IPS-15b (cell line): ENCODE results near the gene COL18A1.

Source experiments
- H3K27me3 ChIP-seq: one replicate; pipeline ENCODE4 v1.6.1; 2013; ENCODE audit warnings: low read length; ENCODE audit not compliant: control insufficient read depth, insufficient read depth
- H3K36me3 ChIP-seq: one replicate; pipeline ENCODE4 v1.6.1; 2013; ENCODE audit warnings: low read length; ENCODE audit not compliant: control insufficient read depth, insufficient read depth
- H3K4me1 ChIP-seq: one replicate; pipeline ENCODE4 v1.6.1; 2013; ENCODE audit warnings: mild to moderate bottlenecking, low read length; ENCODE audit not compliant: control insufficient read depth, insufficient read depth
- H3K4me3 ChIP-seq: one replicate; pipeline ENCODE4 v1.5.1; 2013; ENCODE audit warnings: low read depth, low read length
- H3K9ac ChIP-seq: one replicate; pipeline ENCODE4 v1.6.1; 2013; ENCODE audit warnings: low read depth, mild to moderate bottlenecking, low read length
- H3K9me3 ChIP-seq: one replicate; pipeline ENCODE4 v1.6.1; 2013; ENCODE audit warnings: mild to moderate bottlenecking, low read length; ENCODE audit not compliant: control insufficient read depth, insufficient read depth

The COL18A1 gene

DNA sequence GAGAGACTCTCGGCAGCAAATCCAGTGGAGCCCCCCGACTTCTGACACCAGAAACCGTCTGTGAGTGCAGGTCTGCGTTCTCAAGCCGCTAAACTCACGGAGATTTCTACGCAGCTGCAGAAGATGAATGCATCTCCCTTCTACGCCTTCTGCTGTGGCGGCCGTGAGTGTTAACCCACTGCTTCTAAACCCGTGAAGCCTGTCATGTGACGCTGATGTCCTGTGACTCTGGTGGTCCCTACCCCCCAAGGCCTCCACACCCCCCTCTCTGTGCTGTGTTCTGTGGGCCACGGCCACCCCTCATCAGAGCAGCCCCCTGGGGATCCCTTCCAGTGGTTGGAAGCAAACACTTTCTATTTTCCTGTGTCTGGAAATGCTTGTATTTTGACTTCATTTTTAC is 33.9 kb upstream of the COL18A1 start:
- Histone ChIP-seq H3K27me3 (no peaks in the 10 kb centered on the region), H3K4me3 (no peak overlapping the region), H3K36me3 (no peaks in the 10 kb centered on the region), H3K9me3 (no peaks in the 10 kb centered on the region), H3K4me1 (no peaks in the 10 kb centered on the region), H3K9ac (no peak overlapping the region)

DNA sequence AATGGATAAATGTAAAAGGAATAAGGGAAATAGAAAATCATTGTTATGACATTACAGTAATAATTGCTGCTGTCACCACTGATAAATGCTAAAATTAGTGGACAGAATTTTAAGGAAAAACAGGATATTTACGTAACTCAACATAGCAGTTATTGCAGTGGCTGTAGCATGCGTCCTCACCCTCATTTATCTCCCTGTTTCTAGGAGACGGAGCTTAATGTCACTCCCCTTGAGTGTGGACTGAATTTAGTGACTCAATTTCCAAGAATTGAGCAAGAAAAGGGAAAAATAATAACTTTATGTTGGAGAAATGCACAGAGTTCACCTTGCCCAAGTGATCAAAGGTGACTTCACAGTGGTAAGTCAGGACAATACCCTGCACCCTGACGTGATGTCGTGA is 33.3 kb upstream of the COL18A1 start:
- no peaks in the 10 kb centered on the region for H3K4me1 ChIP-seq
- H3K9me3 ChIP-seq: no peaks in the 10 kb centered on the region
- no peaks in the 10 kb centered on the region for H3K27me3 ChIP-seq
- H3K4me3 ChIP-seq: no peak overlapping the region
- no peak overlapping the region for H3K9ac ChIP-seq
- no peaks in the 10 kb centered on the region for H3K36me3 ChIP-seq

DNA sequence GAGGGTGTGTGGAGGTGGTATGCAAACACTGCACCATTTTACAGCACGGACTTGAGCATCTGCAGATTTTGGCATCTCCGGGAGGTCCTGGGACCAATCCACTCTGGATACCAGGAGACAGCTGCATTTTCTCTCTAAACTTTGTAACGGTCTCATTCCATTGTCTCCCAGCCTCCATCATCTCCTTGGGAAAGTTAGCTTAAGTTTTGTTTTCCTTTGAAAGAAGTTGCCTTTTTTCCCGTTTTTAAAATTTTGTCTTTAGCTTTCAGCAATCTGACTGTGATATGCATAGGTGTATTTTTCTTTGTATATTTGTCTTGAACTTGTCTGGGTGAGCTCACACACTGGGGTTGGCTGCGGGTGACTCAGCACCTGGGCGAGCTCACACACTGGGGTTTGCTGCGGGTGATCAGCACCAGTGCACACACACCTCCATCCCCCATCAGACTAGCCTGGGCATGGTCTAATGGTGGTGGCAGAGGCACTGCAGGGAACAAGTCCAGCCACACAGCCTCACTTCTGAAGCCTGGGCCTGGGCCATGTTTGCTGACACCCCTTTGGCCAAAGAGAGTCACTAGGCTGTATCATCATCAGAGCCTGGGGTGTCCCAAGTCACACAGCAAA is 32.1 kb upstream of the COL18A1 start:
- Histone ChIP-seq H3K9ac (no peak overlapping the region), H3K9me3 (no peaks in the 10 kb centered on the region), H3K27me3 (no peaks in the 10 kb centered on the region), H3K4me3 (no peak overlapping the region), H3K36me3 (no peaks in the 10 kb centered on the region), H3K4me1 (peaks cover 7% of the 10 kb centered on the region)

DNA sequence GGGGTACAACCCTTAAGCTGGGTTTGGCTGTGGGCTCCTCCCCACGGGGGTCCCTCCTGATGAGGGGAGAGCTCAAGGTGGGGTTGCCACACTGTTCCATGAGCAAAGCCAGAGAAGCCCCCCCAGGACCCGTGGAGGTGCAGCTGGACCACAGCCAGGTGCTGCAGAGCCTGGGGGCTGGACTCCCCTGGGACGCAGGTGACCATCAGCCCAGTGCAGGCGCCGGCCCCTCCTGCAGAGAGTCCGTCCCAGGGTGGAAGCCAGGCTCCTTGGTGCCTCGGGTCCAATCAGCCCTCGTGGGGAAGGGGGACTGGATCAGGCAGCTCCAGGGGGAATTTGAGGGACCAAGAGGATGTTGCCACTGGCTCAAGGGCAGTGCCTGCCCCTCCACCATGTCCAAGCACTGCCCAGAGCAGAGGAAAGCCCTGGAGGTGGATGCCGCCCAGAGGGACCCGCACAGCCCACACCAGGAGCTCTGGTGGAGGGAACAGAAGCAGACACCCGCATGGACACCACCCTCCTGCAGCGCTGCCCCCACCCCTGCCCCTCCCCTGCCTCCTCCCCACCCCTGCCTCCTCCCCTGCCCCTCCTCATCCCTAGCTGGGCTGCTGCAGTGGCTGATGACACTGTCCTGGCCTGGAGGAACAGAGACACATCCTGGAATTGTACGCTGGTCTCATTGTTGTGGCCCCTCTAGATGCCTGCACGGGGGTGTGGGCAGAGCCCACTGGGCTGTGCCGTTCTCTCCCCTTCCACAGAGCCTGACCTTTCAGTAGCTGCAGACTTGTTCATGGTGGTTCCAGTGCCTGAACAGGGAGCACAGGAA is 30.8 kb upstream of the COL18A1 start:
- Histone ChIP-seq H3K36me3 (no peaks in the 10 kb centered on the region), H3K9me3 (no peaks in the 10 kb centered on the region), H3K4me3 (no peak overlapping the region), H3K27me3 (no peaks in the 10 kb centered on the region), H3K4me1 (peaks cover 9% of the 10 kb centered on the region), H3K9ac (no peak overlapping the region)

DNA sequence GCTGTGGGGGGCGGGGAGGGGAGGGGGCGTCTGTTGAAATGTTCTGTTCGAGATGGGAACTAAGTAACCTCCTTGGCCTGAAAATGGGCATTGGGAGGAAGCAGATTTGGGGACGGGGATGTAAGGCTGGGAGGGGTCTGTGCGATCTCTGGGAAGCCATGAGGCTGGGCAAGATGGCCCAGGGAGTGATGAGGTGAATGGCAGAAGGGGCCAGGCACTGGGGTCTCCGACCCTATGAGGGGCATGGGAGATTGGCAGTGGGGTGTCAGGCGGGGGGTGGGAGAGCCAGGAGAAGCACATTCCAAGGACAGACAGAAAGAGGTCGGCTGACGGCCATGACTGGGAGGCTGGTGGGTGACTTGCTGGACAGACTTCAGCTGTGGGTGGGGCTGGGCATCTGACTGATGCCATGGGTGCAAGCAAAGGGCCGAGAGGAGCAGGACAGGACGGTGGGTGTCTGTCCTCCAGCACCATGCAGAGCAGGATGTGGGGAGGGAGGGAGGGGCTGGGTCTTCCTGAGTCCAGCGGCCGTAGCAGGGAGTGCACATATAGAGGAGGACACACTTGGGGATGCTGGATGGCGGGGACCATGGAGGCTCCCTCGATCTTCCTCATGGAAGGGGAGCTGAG is 30.0 kb upstream of the COL18A1 start:
- H3K4me1 ChIP-seq: peaks cover 9% of the 10 kb centered on the region
- no peak overlapping the region for H3K9ac ChIP-seq
- no peaks in the 10 kb centered on the region for H3K9me3 ChIP-seq
- no peaks in the 10 kb centered on the region for H3K36me3 ChIP-seq
- H3K4me3 ChIP-seq: no peak overlapping the region
- H3K27me3 ChIP-seq: no peaks in the 10 kb centered on the region

DNA sequence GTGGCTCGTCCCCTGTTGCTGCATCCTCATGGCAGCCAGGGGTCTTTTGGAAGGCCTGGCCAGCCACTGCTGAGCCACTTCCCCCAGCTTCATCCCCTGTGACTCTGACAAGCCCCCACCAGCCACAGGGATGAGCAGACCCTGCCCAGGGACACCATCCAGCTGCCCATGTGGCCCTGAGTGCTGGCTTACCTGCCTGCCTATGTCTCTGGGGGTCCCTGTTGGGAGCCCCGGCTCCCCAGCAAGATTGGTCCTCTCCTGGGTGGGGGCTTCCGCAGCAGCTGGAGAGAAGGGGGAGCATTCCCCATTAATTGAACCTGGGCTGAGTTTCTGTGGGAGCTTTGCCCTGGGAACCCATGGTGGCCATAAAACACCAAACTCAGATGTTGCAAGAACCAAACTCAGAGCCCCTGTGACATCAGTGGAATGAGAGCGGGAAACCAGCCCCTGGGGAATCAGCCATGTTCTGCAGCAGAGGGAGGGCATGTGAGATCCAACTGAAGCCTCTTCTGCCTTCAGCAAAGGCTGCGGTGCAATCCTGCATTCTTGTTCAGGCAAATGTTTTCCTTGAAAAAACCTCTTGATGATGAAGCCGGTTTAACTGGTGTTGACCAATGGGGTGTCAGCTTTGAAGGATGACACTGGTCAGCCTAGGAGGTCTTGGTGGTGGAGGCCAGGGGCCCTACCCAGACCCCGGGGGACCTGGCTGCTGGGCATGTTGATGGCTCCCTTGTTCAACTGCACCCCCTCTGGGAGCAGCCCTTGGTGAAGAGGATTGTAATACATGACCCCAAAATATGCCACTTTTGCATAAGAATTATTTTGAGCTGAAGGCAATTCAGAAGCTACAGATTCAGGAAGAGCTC is 28.3 kb upstream of the COL18A1 start:
- Histone ChIP-seq H3K9me3 (no peaks in the 10 kb centered on the region), H3K4me3 (no peak overlapping the region), H3K9ac (no peak overlapping the region), H3K27me3 (no peaks in the 10 kb centered on the region), H3K4me1 (peaks cover 9% of the 10 kb centered on the region), H3K36me3 (no peaks in the 10 kb centered on the region)

DNA sequence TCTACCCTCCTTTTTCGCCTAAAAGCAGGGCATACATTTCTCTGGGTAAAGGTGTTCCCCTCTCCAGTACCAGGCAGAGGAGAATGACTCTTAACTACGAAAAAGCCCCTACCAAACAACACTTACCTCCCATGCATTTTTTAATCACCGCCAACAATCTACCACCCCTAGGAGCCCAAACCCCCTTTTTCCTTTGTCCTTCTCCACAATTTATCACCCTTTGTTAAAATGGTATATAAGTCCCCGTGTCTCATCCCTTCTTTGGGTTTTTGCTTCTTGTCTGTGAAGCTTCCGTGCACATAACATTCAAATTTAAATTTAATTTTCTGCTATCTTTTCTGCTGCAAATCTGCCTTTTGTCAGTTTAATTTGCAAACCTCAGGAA is 27.6 kb upstream of the COL18A1 start:
- H3K27me3 ChIP-seq: no peaks in the 10 kb centered on the region
- no peak overlapping the region for H3K9ac ChIP-seq
- no peak overlapping the region for H3K4me3 ChIP-seq
- H3K9me3 ChIP-seq: no peaks in the 10 kb centered on the region
- no peaks in the 10 kb centered on the region for H3K36me3 ChIP-seq
- H3K4me1 ChIP-seq: peaks cover 9% of the 10 kb centered on the region

DNA sequence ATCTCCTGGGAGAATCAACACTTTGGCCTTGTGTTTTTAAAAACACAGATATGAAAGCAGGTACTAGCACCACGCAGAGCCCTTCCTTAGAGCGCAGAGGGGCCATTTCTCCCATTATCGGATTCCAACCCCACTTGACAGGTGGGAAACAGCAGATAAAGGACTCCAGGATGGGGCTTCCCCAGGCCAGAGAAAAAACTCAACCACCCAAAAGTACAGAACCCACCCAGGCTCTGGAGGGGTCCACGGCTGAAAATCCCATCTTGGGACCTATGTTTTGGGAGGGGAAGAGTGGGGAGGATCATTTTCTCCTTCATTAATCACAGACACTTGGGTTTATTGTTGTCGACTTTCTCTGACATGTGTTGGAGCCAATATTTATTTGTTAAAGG is 27.1 kb upstream of the COL18A1 start:
- H3K9ac ChIP-seq: no peak overlapping the region
- H3K9me3 ChIP-seq: no peaks in the 10 kb centered on the region
- no peaks in the 10 kb centered on the region for H3K27me3 ChIP-seq
- peaks cover 9% of the 10 kb centered on the region for H3K4me1 ChIP-seq
- no peaks in the 10 kb centered on the region for H3K36me3 ChIP-seq
- H3K4me3 ChIP-seq: no peak overlapping the region

DNA sequence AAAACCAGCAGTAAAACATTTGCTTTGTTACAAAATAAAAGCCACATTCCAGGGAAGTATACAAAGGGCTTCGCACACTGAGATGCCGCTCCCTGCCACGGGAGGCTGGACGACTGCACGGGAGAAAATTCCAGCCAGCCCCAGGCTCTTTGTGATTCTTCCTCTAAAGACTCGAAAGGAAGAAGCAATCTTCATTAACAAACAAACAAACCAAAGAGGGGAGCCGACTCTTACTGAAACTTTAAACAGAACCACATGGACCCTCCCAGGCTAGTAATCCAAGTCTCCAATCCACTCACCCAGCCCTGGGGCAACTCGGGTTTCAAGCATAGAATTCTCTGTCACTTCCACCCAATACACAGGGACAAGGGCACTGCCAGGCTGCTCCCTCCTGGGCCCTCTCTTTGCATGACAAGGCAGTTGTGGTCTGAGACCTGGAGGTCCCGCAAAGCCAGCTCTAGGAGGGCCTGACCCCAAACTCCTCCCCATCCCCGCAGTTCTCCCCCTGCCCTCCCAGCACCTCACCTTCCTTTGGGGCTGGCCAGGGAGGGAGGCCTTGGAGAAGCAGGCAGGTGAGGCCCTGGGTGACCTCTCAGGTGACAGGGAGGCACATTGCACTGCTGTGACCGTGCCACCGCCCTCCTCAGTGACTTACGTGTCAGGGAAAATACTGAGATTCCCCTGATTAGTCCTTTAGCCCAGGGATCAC is 26.6 kb upstream of the COL18A1 start:
- Histone ChIP-seq H3K4me3 (no peak overlapping the region), H3K36me3 (no peaks in the 10 kb centered on the region), H3K9me3 (no peaks in the 10 kb centered on the region), H3K9ac (no peak overlapping the region), H3K4me1 (peaks cover 9% of the 10 kb centered on the region), H3K27me3 (no peaks in the 10 kb centered on the region)

DNA sequence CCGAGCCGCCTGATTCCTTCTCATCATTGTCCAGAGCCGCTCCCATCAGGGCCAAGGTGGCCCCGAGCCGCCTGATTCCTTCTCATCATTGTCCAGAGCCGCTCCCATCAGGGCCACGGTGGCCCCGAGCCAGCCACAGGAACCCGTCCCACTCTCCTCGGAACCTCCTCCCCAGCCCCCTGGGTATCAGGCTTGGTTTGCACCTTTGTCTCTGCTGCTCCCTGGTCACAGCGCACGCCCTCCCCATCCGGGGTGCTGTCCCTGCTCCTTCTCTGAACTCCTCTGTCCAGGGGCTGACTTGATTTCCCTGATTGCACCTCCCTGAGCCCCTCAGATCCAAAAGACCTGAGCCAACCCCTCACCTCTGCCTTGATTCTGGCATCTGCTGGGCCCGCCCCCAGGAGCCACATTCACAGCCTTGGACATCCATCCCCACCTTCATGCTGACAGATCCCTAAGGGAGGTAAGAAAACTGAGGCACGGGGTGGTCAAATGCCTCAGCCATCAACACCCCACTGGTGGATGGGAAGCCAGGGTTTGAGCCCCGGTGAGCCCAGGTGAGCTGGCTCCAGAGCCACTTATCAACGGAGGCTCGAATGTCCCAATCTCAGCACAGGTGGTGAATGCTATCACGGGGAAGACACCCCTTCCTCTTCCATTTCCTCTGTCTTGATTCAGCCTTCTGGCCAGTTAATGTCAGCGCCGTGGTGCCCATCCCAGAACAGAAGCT is 25.6 kb upstream of the COL18A1 start:
- Histone ChIP-seq H3K27me3 (no peaks in the 10 kb centered on the region), H3K4me3 (no peak overlapping the region), H3K9me3 (no peaks in the 10 kb centered on the region), H3K4me1 (peaks cover 9% of the 10 kb centered on the region), H3K9ac (no peak overlapping the region), H3K36me3 (no peaks in the 10 kb centered on the region)
